GM21381 (cell line): ENCODE data around the gene ZNF599.
A peak's percentile ranks its signal among the peaks of the same experiment; 100 is the strongest.

Experiments
- ATAC-seq: cut with Tn5 transposase; IDR thresholded peaks from one replicate; pipeline ENCODE4 v1.9.1; 2021; ENCODE audit warnings: mild to moderate bottlenecking, moderate library complexity; ENCODE audit not compliant: unreplicated experiment

ZNF599 gene

GRCh38 chr19:34744896-34745690 is 27.9 kb downstream of the ZNF599 start:
- ATAC-seq: no peak

GRCh38 chr19:34734537-34735103 is 38.4 kb downstream of the ZNF599 start:
- ATAC-seq: peak; percentile 39

DNA sequence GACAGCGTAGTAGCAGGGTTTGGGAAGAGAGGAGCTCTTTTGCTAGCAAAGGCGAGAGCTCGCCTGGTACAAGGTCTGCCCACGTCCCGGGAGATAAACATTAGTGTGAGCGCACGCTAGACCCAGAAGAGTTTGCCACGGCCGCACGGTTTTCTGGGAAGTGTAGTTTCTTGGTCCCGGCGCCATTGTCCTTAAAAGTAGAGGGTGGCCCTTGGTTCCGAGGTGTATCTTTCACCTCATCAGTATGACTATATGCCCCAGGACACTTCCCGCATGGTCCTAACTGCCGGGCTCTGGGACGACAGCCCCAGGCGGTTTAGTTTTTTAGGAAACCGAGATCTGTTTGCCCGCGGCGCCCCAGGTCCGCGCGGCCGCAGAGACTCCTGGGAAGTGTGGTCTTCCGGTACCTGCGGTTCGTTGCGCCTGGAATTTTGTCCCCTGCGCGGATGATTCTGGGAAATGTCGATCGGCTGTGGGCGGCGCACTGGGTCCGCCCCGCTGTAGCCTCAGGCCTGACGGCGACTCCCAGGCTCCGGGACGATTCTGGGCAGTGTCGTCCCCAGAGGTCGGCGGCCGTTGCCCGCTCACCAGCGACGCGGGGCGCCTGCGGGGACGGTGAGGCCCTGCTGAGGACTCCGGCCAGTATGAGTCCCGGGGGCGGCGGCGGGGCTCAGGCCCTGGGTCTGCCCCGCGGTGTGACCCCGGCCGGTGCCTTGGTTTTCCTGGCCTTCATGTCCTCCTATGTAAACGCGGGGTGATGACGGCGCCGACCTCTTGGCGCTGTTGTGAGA is 39.1 kb downstream of the ZNF599 start, which contains the start of gene ZNF181:
Gene ZNF181, plus strand, starts transcription at position 498 of the 791 bp plus-strand sequence. CDS start 795 bp downstream, outside the sequence.
- peak; percentile 73 for ATAC-seq

DNA sequence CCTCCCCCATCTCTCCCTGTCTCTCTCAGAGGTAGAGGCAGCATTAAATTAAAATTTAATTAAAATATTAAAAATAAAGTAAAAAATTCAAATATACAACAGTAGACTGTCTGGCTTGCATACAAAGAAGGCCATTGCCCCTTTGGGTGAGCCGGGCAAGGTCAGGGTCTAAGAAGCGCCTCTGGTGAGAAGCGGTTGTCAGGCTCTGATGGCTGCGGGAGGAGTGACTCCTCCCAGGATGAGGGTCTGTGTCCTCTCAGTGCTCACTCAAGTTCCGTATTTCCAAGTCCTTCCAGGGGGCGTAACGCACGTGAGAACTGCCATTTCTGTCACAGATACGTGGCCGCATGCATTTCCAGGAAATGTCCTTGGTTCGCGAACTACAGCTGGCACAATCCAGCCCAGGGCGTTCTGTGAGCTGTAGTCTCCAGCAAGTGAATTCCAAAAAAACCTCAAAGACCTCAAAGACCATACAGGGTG is 39.7 kb downstream of the ZNF599 start:
- ATAC-seq: peak; percentile 19

DNA sequence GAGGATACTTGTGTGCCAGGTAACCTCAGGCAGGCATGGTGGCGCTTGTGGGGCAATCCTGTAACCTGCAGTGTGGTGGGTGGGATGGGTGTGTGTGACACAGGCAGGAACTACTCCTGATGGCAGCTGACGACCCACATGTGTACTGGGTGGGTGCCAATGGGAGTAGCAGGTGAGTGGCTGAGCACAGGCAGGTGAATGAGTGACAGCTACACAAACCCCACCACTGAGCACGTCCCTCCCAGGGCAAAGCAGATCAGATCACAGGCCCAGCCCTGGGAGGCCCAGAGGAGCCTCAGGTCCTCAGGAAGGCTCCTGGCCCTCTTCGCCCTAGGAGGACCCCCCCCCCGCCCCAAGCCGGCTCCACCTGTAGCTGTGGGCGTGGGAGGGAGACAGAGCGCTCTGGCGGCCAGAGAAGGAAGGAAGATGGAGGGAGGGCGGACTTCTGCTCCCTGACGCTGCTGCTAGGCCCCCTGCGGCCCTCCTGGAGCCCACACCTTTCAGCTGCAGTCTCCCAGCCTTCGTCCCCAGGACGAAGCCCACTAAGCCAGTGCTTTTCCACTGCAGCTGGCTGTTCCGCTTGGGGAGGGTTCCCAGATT is 40.3 kb downstream of the ZNF599 start:
- ATAC-seq: no peak

GRCh38 chr19:34731964-34732363 is 41.1 kb downstream of the ZNF599 start:
- ATAC-seq: no peak

- no peak for ATAC-seq
These were observed 41.8 kb downstream of the ZNF599 start for GRCh38 chr19:34731019-34731829.

- ATAC-seq: no peak
These were observed 47.6 kb downstream of the ZNF599 start for GRCh38 chr19:34725400-34725799.

GRCh38 chr19:34722353-34722752 is 50.7 kb downstream of the ZNF599 start:
- ATAC-seq: no peak

- no peak for ATAC-seq
These were observed 57.7 kb downstream of the ZNF599 start for GRCh38 chr19:34715357-34715756.

DNA sequence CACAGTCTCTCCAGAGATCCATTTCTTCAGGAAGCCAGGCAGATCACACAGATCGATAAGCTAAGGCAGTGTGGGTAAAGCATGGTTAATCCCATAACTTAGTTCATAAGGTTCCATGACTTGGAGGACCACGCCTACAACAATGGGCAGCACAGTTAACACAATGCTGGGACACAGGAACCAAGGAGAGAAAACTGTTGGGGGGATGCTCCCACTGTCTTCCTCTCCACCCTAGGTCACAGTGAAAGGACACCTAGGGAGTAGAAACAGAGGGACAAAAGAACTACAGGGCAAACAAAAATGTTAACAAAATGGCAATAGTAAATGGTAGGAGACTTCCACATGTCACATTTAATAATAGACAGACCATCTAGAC is 59.8 kb downstream of the ZNF599 start:
- ATAC-seq: no peak

DNA sequence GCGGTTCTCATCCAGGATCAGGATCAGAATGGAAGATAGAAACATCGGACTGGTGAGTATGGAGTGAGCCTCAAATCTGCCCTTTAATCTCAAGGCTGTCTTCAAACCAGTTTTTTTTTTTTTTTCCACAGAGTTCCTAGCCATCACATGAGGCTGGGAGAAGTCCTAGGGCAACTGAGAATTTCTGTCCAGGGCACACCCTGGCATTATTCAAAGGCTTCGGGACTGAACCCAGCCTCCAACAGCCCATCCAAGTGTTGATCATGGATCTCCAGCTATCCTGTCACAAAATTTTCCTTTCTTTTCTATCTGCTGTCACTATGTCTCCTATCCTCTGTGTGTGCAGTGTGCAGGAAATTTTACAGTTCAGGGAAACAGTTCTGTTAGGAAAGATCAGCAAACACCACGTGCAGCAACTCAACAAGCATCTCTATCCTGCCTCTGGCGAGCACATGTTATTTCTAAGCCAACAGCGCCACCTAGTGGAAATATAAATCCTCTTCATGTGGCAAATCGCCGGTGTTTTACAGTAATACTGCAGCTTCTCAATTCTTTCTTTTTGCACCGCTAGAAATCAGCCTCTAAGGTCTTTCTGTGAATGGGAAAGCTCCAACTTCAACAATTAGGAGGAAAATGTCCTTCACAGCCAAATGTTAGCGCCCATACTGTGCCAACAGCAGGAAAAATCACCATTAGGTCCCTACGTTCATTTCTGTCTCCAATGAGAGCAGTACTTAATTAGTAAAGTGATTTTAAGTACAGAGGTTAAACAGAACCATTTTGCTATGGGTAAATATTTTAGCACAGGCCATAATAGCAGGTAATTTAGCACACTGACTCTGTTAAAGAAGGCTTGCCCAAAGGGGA is 60.4 kb downstream of the ZNF599 start:
- no peak for ATAC-seq

- ATAC-seq: no peak
These were observed 61.1 kb downstream of the ZNF599 start for GRCh38 chr19:34711890-34712289.
